Measurements from ENCODE around the gene ZNF638.

DNA sequence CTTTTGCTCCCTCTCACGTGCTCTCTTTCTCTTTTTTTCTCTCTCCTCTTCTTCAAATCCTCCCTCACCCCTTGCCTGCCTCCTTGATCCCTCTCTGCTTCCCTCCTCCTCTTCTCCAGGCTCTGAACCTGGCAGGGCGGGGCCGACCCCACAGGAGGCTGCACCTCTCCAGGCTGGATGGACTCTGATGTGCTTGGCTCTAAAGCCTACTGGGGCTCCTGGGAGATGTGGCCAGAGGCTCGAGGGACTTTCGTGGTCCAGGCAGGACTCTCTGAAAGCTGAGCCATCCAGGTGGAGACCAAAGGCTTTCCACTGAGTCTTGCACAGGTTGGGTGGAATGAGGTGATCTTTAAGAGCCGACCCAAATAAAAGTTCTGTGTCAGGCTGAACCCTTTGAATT lies 147.2 kb downstream of the ZNF638 start:
- TF ChIP-seq ZZZ3 (IDR thresholded peaks at IDR 0.05; ENCODE audit: control insufficient read depth, insufficient read length, low read depth): no peak
- TF ChIP-seq BHLHE40 (IDR thresholded peaks at IDR 0.05; ENCODE audit: borderline replicate concordance in 1 of 2, low read depth in 2 of 2, low read length in 1 of 2): no peak
- TF ChIP-seq, protein P1, sequence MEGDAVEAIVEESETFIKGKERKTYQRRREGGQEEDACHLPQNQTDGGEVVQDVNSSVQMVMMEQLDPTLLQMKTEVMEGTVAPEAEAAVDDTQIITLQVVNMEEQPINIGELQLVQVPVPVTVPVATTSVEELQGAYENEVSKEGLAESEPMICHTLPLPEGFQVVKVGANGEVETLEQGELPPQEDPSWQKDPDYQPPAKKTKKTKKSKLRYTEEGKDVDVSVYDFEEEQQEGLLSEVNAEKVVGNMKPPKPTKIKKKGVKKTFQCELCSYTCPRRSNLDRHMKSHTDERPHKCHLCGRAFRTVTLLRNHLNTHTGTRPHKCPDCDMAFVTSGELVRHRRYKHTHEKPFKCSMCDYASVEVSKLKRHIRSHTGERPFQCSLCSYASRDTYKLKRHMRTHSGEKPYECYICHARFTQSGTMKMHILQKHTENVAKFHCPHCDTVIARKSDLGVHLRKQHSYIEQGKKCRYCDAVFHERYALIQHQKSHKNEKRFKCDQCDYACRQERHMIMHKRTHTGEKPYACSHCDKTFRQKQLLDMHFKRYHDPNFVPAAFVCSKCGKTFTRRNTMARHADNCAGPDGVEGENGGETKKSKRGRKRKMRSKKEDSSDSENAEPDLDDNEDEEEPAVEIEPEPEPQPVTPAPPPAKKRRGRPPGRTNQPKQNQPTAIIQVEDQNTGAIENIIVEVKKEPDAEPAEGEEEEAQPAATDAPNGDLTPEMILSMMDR (IDR thresholded peaks at IDR 0.05 in 2 of 3, conservative IDR thresholded peaks at IDR 0.05 in 1 of 3; ENCODE audit: control insufficient read depth in 2 of 3, extremely low read depth in 1 of 3, insufficient read depth in 1 of 3, low read depth in 3 of 3, low read length in 3 of 3): no peak

Data from GM12878 (cell line).